Mesodermal cell (in vitro differentiated cells): ENCODE results near the gene AGTRAP. TPM values are rescaled to one million over a fixed set of nuclear protein-coding genes. Genes with fewer than 3 reads are reported as not detected.

Experiments used
- H3K27ac ChIP-seq: 2 replicates; pipeline ENCODE4 v1.7.0; 2013; ENCODE audit warnings: mild to moderate bottlenecking, low read depth, low read length, moderate library complexity; ENCODE audit not compliant: severe bottlenecking
- H3K36me3 ChIP-seq: 2 replicates; pipeline ENCODE4 v1.7.1; 2013; ENCODE audit warnings: mild to moderate bottlenecking, low read length, moderate library complexity; ENCODE audit not compliant: control insufficient read depth, insufficient read depth
- H3K4me1 ChIP-seq: one replicate; pipeline ENCODE4 v1.7.1; 2013; ENCODE audit warnings: mild to moderate bottlenecking, low read length; ENCODE audit not compliant: insufficient read depth, control insufficient read depth, poor library complexity, severe bottlenecking
- H3K4me3 ChIP-seq: 2 replicates; pipeline ENCODE4 v1.7.0; 2013; ENCODE audit warnings: low read length, control low read depth, mild to moderate bottlenecking; ENCODE audit not compliant: insufficient read depth, poor library complexity, severe bottlenecking; ENCODE audit errors: extremely low read depth
- H3K9me3 ChIP-seq: 2 replicates; pipeline ENCODE4 v1.7.1; 2013; ENCODE audit warnings: mild to moderate bottlenecking, low read length, moderate library complexity; ENCODE audit not compliant: control insufficient read depth
- WGBS, 2 experiments: methylation state at CpG; one replicate each; pipeline ENCODE4 v1.1.5; 2013; ENCODE audit warnings: missing lambda C conversion rate in 2 of 2; ENCODE audit not compliant: insufficient coverage in 2 of 2; 5-methylcytosine and 5-hydroxymethylcytosine counted together
- polyA plus RNA-seq, 2 experiments: library from polyadenylated mRNA; stranded (reverse); fragments of 50-300 nt; gene quantifications; one replicate each; pipeline ENCODE4 v1.2.3, GENCODE V29; 2013

The AGTRAP gene
- 46.7 TPM for polyA plus RNA-seq (2013, experiment 1 of 2)
- polyA plus RNA-seq (2013, experiment 2 of 2), result 37.3 TPM

DNA sequence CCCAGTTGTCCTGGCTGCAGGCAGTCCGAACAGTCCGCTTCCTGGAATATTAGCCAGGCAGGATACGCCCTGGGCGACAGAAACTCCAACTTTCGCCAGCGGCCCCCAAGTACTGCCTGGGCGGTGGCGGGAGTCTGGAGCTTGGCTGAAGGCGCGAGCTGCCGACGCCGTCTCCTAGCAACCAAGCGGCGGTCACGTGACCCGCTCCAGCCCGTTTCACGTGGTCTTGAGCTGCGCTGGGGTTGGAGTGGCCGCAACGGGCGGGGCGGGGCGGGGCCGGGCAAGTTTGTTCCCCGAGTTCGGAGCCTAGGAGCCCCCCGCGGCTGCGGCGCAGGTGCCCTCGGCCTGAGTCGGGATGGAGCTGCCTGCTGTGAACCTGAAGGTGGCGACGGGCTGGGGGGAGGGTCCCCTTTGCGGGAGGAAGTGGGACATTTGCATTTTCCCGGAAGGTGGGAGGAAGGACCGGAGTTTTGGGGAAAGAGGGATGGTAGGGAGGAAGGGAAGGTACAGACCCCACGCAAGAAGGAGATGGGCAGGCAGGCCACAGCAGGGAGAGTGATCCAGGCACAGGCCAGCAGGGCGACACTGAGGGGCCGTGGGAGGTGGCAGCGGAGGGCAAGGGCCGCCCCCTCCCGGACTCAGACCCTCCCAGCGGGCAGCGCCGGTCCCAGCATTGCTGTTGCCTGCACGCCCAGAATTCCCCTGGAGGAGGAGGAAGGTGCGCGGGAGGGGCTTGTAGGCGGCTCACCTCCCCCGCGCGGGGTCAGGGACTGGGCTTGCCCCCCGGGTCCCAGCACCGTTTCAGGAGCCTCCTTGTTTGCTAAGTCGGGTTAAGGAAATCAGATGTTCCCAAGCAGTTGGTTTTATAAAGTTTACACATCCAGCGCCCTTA lies at the start of gene AGTRAP:
Gene AGTRAP, plus strand, starts transcription at position 283 of the 892 bp plus-strand sequence. Its CDS starts 73 bp downstream, at position 356.
- Histone ChIP-seq H3K4me3 (peak within 1 kb of the TSS; percentile 82), H3K4me1 (peaks cover 31% of the 10 kb centered on the region), H3K9me3 (no peaks in the 10 kb centered on the region), H3K36me3 (no peaks in the 10 kb centered on the region), H3K27ac (peak within 1 kb of the TSS; percentile 55)
- 1 to 2% methylated on average over 32 to 52 of the region's 59 CpGs for WGBS, 2 experiments

GRCh38 chr1:11688506-11688905 lies 47.4 kb upstream of the AGTRAP start:
- Histone ChIP-seq H3K36me3 (no peaks in the 10 kb centered on the region), H3K4me1 (peaks cover 17% of the 10 kb centered on the region), H3K4me3 (no peak overlapping the region), H3K27ac (no peak overlapping the region), H3K9me3 (no peaks in the 10 kb centered on the region)
- 86 to 96% methylated on average over 4 of the region's 4 CpGs for WGBS, 2 experiments

- WGBS, 2 experiments, result 2 to 3% methylated on average over 38 of the region's 64 CpGs
- H3K36me3 ChIP-seq, result no peaks in the 10 kb centered on the region
- H3K4me1 ChIP-seq, result peaks cover 17% of the 10 kb centered on the region
- peak overlapping the region; percentile 73 for H3K27ac ChIP-seq
- H3K9me3 ChIP-seq, result no peaks in the 10 kb centered on the region
- peak overlapping the region; percentile 63 for H3K4me3 ChIP-seq
Observed at GRCh38 chr1:11690397-11691301, 45.3 kb upstream of the AGTRAP start.

- Histone ChIP-seq H3K4me1 (peaks cover 17% of the 10 kb centered on the region), H3K36me3 (no peaks in the 10 kb centered on the region), H3K9me3 (no peaks in the 10 kb centered on the region), H3K27ac (peak within 1 kb of the TSS; percentile 73), H3K4me3 (peak within 1 kb of the TSS; percentile 63)
- WGBS, 2 experiments, result 0% methylated on average over 34 to 47 of the region's 78 CpGs
Observed at GRCh38 chr1:11691302-11691914, 44.5 kb upstream of the AGTRAP start, which contains the start of gene DRAXIN. DRAXIN (plus strand) TSS chr1:11691710; CDS start chr1:11706259, 14,549 bp downstream.

DNA sequence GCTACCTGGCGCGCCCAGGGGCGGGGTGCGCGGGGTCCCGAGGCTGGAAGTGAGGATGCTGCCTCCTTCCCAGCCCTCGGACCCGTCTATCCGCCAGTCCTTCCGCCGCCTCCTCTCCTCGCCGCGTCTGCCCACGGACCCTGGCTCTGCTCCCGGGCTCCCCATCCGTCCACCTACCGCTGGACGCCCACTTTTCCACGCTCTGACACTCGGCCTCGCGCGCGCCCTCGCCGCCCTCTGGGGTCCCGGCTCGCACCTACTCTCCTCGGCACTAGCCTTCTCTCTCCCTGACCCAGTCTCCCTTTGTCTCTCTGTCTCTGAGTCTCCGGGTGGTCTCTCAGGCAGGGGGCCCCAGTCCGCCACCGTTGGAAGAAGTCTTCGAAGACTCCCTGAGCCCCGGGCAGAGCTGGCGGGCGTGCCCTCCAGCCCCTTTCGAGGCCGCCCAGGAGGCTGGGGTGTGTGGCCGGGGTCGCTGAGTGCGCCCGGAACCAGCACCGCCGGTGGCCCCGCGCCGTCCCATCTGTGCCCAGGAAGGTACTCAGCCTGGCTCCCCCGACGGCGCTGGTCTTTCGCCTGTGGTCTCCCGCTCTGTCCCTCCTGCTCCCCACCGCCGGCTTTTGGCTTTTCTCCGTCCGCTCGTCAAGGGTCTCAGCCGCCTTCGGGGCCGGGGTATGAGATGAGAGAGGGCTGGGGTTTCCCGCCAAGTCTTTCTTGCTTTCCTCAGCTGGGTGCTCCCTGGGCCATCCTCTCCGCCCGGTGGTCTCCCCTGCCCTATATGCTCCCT lies 43.8 kb upstream of the AGTRAP start:
- Histone ChIP-seq H3K4me3 (peak overlapping the region; percentile 63), H3K9me3 (no peaks in the 10 kb centered on the region), H3K27ac (peak overlapping the region; percentile 73), H3K36me3 (no peaks in the 10 kb centered on the region), H3K4me1 (peaks cover 17% of the 10 kb centered on the region)
- WGBS, 2 experiments, result 7 to 8% methylated on average over 42 to 51 of the region's 64 CpGs

DNA sequence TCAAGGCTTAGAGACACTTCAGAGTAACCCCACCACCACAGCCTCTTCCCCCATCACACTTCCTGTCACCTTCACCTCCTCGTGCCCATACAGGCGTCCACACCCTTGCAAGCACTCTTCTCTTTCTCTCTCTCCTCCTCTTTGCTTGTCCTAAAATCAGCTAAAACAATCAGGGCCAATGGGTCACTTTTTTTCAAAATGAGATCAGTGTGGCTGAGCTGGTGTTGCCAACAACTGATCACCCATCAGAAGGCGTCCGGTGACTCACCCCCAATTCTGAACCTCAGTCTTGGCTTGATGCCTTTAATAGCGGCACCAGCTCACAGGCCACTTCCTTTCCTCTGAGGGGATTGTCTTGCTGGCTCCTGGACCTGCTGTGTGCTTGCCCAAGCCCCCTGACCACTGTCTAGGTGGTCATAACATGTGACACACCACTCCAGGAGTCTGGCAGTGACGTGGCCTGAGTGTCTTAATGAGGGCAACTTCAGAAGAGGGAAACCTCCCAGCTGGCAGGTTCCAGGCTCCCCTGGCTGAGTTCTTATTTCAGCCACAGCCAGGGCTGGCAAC lies 42.8 kb upstream of the AGTRAP start:
- no peaks in the 10 kb centered on the region for H3K9me3 ChIP-seq
- H3K4me3 ChIP-seq, result peak overlapping the region; percentile 63
- 50 to 68% methylated on average over 6 of the region's 6 CpGs for WGBS, 2 experiments
- H3K4me1 ChIP-seq, result peaks cover 17% of the 10 kb centered on the region
- no peaks in the 10 kb centered on the region for H3K36me3 ChIP-seq
- H3K27ac ChIP-seq, result no peak overlapping the region

- no peak overlapping the region for H3K4me3 ChIP-seq
- peaks cover 17% of the 10 kb centered on the region for H3K4me1 ChIP-seq
- no peaks in the 10 kb centered on the region for H3K36me3 ChIP-seq
- H3K9me3 ChIP-seq, result no peaks in the 10 kb centered on the region
- no peak overlapping the region for H3K27ac ChIP-seq
- 62 to 63% methylated on average over 3 to 4 of the region's 5 CpGs for WGBS, 2 experiments
Observed at GRCh38 chr1:11693917-11694316, 42.0 kb upstream of the AGTRAP start.

DNA sequence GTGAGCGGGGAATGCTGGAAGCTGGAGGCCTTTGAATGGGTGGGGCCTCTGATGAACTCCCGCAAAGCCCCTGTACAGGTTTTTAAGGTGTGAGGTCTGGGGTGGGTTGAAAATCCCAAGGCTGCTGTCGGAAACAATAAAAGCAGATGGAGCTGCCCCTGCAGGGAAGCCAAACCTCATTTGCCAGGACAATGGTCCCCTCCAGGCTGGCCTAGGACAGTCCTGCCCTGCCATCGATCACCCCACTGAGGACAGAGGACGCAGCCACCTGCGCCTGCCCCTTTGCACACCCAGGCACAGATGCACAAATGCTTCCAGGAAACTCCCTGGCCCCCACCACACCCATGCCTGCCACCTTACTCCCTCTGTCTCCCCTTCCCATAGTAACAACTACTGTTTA lies 40.1 kb upstream of the AGTRAP start:
- H3K27ac ChIP-seq, result no peak overlapping the region
- 76 to 81% methylated on average over 5 to 6 of the region's 6 CpGs for WGBS, 2 experiments
- peaks cover 6% of the 10 kb centered on the region for H3K4me1 ChIP-seq
- H3K4me3 ChIP-seq, result no peak overlapping the region
- H3K9me3 ChIP-seq, result no peaks in the 10 kb centered on the region
- no peaks in the 10 kb centered on the region for H3K36me3 ChIP-seq

GRCh38 chr1:11697188-11697892 lies 38.6 kb upstream of the AGTRAP start:
- Histone ChIP-seq H3K9me3 (no peaks in the 10 kb centered on the region), H3K36me3 (no peaks in the 10 kb centered on the region), H3K4me3 (no peak overlapping the region), H3K4me1 (peaks cover 6% of the 10 kb centered on the region), H3K27ac (no peak overlapping the region)
- 77 to 81% methylated on average over 7 to 8 of the region's 8 CpGs for WGBS, 2 experiments
